ENCODE data around the gene PGS1.

Gene PGS1

GRCh38 chr17:78409191-78409928 lies 30.9 kb downstream of the PGS1 start:
- DNase-seq, result no peak

- no peak for DNase-seq
Observed at GRCh38 chr17:78411241-78411857, 32.9 kb downstream of the PGS1 start.

- peak; percentile 36 for DNase-seq
Observed at GRCh38 chr17:78412403-78412802, 34.0 kb downstream of the PGS1 start.

- peak; percentile 31 for DNase-seq
Observed at GRCh38 chr17:78414178-78415162, 36.0 kb downstream of the PGS1 start.

GRCh38 chr17:78415821-78416711 lies 37.6 kb downstream of the PGS1 start:
- DNase-seq, result no peak

GRCh38 chr17:78416791-78417530 lies 38.5 kb downstream of the PGS1 start:
- no peak for DNase-seq

- no peak for DNase-seq
Observed at GRCh38 chr17:78417531-78417909, 39.1 kb downstream of the PGS1 start.

GRCh38 chr17:78418326-78419026 lies 40.0 kb downstream of the PGS1 start:
- DNase-seq, result no peak

GRCh38 chr17:78419970-78420815 lies 41.7 kb downstream of the PGS1 start:
- no peak for DNase-seq

GRCh38 chr17:78421084-78421533 lies 42.7 kb downstream of the PGS1 start:
- DNase-seq, result no peak

GRCh38 chr17:78421534-78422266 lies 43.3 kb downstream of the PGS1 start:
- DNase-seq, result peak; percentile 62

- DNase-seq, result no peak
Observed at GRCh38 chr17:78422267-78422605, 43.8 kb downstream of the PGS1 start.

GRCh38 chr17:78422872-78423588 lies 44.6 kb downstream of the PGS1 start:
- no peak for DNase-seq

GRCh38 chr17:78423961-78424675 lies 45.7 kb downstream of the PGS1 start:
- no peak for DNase-seq

- no peak for DNase-seq
Observed at GRCh38 chr17:78425429-78425828, 47.0 kb downstream of the PGS1 start.

GRCh38 chr17:78426293-78426879 lies 47.9 kb downstream of the PGS1 start:
- DNase-seq, result no peak

GRCh38 chr17:78427140-78427539 lies 48.7 kb downstream of the PGS1 start:
- no peak for DNase-seq

Measured in stimulated activated naive CD4-positive, alpha-beta T cell treated with Interleukin-2 at 50 U/mL for 16 hours (primary cell).